Measurements from ENCODE around the gene MIGA1. TPM values are rescaled to one million over a fixed set of nuclear protein-coding genes. Genes with fewer than 3 reads are reported as not detected.
"Not testable (repeated sequence)": the region's sequence is repeated elsewhere in the genome, so short reads cannot be mapped to it uniquely, and the experiment has no call there.

The MIGA1 gene
- total and polyA plus RNA-seq, 7 donors: 1.2 to 22.2 (median 18.8) TPM

DNA sequence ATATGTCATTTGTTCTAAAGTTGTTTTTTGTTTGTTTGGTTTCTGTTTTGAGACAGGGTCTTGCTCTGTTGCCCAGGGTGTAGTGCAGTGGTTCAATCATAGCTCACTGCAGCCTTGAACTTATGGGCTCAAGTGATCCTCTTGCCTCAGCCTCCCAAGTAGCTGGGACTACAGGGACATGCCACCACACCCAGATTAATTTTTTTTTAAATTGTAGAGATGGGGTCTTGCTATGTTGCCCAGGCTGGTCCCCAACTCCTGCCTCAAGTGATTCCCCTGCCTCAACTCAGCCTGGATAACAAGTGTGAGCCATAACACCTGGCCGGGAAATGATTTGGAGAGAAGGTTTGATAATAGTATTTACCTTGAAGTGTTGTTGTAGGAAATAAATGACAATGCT lies 127.2 kb downstream of the MIGA1 start:
- intact Hi-C loops (cut with DNase I): no loop called here
- DNase-seq: no peak
- Histone ChIP-seq H3K9me3 (no peaks in the 10 kb centered on the region), H3K4me3 (no peak overlapping the region), H3K27me3 (no peaks in the 10 kb centered on the region), H3K4me1 (peaks cover 0 to 31% (median 14%) of the 10 kb centered on the region in 4 donors), H3K27ac (no peak overlapping the region), H3K36me3 (no peaks in the 10 kb centered on the region)
- TF ChIP-seq CTCF (IDR thresholded peaks at IDR 0.05) (no peak), EP300 (IDR thresholded peaks at IDR 0.05) (no peak), POLR2AphosphoS5 (IDR thresholded peaks at IDR 0.05) (no peak), POLR2A (IDR thresholded peaks at IDR 0.05) (no peak)
- 40 to 78% methylated on average over 1 of the region's 1 CpG for WGBS, 2 donors

- no peaks in the 10 kb centered on the region for H3K36me3 ChIP-seq
- TF ChIP-seq POLR2A (IDR thresholded peaks at IDR 0.05) (no peak), CTCF (IDR thresholded peaks at IDR 0.05) (no peak), EP300 (IDR thresholded peaks at IDR 0.05) (no peak), POLR2AphosphoS5 (IDR thresholded peaks at IDR 0.05) (no peak)
- H3K4me1 ChIP-seq: peaks cover 0 to 21% (median 5%) of the 10 kb centered on the region in 4 donors
- no peak overlapping the region for H3K27ac ChIP-seq
- no peaks in the 10 kb centered on the region for H3K9me3 ChIP-seq
- intact Hi-C loops (cut with DNase I): no loop called here
- no peak for DNase-seq
- no peaks in the 10 kb centered on the region for H3K27me3 ChIP-seq
- WGBS, 2 donors: 93 to 94% methylated on average over 4 of the region's 4 CpGs
- H3K4me3 ChIP-seq: no peak overlapping the region
Measured at GRCh38 chr1:77910116-77910515, 130.7 kb downstream of the MIGA1 start.

DNA sequence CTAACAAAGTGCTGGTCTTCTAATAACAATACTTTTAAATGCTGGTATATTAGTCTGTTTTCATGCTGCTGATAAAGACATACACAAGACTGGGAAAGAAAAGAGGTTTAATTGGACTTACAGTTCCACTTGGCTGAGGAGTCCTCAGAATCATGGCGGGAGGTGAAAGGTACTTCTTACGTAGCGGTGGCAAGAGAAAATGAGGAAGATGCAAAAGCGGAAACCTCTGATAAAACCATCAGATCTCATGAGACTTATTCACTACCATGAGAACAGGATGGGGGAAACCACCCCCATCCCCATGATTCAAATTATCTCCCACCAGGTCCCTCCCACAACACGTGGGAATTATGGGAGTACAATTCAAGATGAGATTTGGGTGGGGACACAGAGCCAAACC lies 139.5 kb downstream of the MIGA1 start:
- H3K36me3 ChIP-seq: peaks cover 11 to 82% (median 29%) of the 10 kb centered on the region in 4 donors
- DNase-seq; H3K4me3 ChIP-seq; intact Hi-C loops (cut with DNase I); H3K27me3 ChIP-seq; H3K27ac ChIP-seq; H3K9me3 ChIP-seq; H3K4me1 ChIP-seq: not testable (repeated sequence)
- WGBS, 2 donors: 86 to 93% methylated on average over 5 of the region's 5 CpGs

GRCh38 chr1:77925518-77925917 lies 146.1 kb downstream of the MIGA1 start:
- no peak for TF ChIP-seq EP300 (IDR thresholded peaks at IDR 0.05)
- TF ChIP-seq POLR2A (IDR thresholded peaks at IDR 0.05): no peak
- TF ChIP-seq CTCF (IDR thresholded peaks at IDR 0.05): no peak
- TF ChIP-seq POLR2AphosphoS5 (IDR thresholded peaks at IDR 0.05): no peak
- intact Hi-C loops (cut with DNase I): loop anchor here (5.0 kb wide), 1 partner anchor 37 kb away; no protein-coding TSS in a partner anchor
- Histone ChIP-seq H3K27ac (peak overlapping the region in 2 of 4 donors; percentile 33 to 45), H3K27me3 (no peaks in the 10 kb centered on the region), H3K4me3 (no peak overlapping the region), H3K4me1 (peaks cover 0 to 16% (median 7%) of the 10 kb centered on the region in 4 donors), H3K36me3 (peaks cover 0 to 89% (median 32%) of the 10 kb centered on the region in 4 donors), H3K9me3 (no peaks in the 10 kb centered on the region)
- whole genome bisulfite sequencing, 2 donors: 85 to 90% methylated on average over 1 of the region's 1 CpG
- DNase-seq: no peak

DNA sequence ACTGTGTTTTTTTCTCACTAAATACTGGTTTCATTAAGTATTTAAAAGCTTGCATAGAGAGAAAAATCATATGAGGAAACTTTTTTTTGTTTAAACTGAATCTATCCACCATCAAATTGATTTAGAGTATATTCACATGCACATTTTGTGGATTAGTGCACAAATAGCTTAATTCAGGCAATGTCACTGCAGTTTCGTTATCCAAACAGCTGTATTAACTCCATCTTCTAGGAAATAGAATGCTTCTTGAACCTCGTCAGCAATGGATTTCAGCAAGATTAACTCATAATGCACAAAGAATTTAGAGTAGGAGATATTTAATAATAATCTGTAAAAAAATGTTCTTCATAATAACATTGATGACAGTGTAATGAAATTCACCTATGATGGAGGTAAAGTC lies 146.5 kb downstream of the MIGA1 start:
- Histone ChIP-seq H3K27ac (peak overlapping the region in 2 of 4 donors; percentile 33 to 45), H3K4me3 (no peak overlapping the region), H3K9me3 (no peaks in the 10 kb centered on the region), H3K4me1 (peaks cover 0 to 16% (median 7%) of the 10 kb centered on the region in 4 donors), H3K27me3 (no peaks in the 10 kb centered on the region), H3K36me3 (peaks cover 0 to 91% (median 36%) of the 10 kb centered on the region in 4 donors)
- intact Hi-C loops (cut with DNase I): loop anchor here (5.0 kb wide), 1 partner anchor 36 kb away; no protein-coding TSS in a partner anchor
- no peak for DNase-seq
- 72 to 84% methylated on average over 2 of the region's 2 CpGs for WGBS, 2 donors
- no peak for TF ChIP-seq POLR2AphosphoS5 (IDR thresholded peaks at IDR 0.05)
- TF ChIP-seq EP300 (IDR thresholded peaks at IDR 0.05): no peak
- TF ChIP-seq CTCF (IDR thresholded peaks at IDR 0.05): no peak
- no peak for TF ChIP-seq POLR2A (IDR thresholded peaks at IDR 0.05)

All from sigmoid colon (tissue), 7 donors.